Coronary artery (tissue), 2 donors: ENCODE measurements around the gene CDSN.
A peak's percentile ranks its signal among the peaks of the same experiment; 100 is the strongest.

Experiments used
- DNase-seq: peaks from one replicate; pipeline ENCODE4 v3.0.0-alpha.2; 2017; ENCODE audit warnings: low spot score
- H3K27ac ChIP-seq, 2 donors: fragments of 200-600 bp; sonication (generic); one replicate each; pipeline ENCODE4 v1.5.1; 2016 to 2019
- H3K4me3 ChIP-seq: fragments of 200-600 bp; sonication (generic); 2 replicates; pipeline ENCODE4 v1.5.1; 2016; ENCODE audit warnings: mild to moderate bottlenecking, moderate library complexity
- TF ChIP-seq, protein P1 (sequence below): fragments of 200-600 bp; sonication (generic); IDR thresholded peaks from one replicate; pipeline ENCODE4 v1.5.1; 2019; ENCODE audit warnings: antibody characterized with exemption

CDSN gene

DNA sequence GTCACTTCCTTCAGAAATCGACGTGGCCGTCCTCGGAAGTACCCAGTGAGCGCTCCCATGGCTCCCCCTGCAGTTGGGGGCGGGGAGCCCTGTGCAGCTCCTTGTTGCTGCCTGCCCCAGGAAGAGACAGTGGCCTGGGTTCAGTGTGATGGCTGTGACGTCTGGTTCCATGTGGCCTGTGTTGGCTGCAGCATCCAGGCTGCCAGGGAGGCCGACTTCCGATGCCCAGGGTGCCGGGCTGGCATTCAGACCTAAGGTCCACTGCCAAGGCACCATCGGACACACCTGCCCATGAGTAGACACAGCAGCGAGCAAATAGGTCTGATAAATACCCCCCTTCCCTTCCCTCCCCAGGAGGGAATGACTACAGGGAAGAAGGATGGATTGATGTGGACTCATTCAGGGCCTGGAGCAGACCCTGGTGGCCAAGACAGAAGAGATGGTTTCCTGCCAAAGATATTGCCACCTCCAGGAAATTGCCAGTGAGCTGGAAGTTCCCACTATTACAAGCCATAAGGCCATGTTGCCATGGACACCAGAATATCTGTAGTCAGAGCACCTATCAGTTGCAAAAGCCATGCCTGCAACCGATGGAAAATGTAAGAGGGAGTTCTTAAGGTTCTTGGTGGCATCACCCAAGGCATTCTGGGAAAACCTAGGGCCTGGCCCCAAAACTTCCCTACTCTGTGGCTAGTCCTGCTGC is 42.4 kb upstream of the CDSN start:
- Histone ChIP-seq H3K4me3 (no peak overlapping the region), H3K27ac (no peak overlapping the region)
- TF ChIP-seq, protein P1, sequence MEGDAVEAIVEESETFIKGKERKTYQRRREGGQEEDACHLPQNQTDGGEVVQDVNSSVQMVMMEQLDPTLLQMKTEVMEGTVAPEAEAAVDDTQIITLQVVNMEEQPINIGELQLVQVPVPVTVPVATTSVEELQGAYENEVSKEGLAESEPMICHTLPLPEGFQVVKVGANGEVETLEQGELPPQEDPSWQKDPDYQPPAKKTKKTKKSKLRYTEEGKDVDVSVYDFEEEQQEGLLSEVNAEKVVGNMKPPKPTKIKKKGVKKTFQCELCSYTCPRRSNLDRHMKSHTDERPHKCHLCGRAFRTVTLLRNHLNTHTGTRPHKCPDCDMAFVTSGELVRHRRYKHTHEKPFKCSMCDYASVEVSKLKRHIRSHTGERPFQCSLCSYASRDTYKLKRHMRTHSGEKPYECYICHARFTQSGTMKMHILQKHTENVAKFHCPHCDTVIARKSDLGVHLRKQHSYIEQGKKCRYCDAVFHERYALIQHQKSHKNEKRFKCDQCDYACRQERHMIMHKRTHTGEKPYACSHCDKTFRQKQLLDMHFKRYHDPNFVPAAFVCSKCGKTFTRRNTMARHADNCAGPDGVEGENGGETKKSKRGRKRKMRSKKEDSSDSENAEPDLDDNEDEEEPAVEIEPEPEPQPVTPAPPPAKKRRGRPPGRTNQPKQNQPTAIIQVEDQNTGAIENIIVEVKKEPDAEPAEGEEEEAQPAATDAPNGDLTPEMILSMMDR, result no peak
- DNase-seq, result no peak

DNA sequence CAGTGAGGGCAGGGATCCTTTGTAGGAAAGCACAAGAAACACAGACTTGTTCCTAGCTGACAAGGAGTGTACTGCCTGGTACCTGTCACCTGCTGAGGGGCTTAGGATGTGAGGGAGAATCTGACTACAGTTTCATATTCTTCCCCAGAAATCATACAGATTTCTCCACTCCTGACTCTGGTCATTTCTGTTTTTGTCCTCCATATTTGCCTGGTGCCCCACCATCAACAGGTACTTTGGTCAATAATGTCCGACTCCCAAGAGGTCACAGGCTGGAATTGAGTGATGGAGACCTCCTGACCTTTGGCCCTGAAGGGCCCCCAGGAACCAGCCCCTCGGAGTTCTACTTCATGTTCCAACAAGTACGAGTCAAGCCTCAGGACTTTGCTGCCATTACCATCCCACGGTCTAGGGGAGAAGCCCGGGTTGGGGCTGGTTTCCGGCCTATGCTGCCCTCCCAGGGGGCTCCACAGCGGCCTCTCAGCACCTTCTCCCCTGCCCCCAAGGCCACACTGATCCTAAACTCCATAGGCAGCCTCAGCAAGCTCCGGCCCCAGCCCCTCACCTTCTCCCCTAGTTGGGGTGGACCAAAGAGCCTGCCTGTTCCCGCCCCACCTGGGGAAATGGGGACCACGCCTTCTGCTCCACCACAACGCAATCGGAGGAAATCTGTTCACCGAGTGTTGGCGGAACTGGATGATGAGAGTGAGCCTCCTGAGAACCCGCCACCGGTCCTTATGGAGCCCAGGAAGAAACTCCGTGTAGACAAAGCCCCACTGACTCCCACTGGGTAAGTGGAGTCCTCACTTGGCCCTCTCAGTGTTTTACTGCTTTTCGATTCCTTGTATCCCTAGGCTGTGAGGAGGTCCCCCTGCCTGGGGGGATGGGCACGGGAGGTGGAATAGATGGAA is 41.2 kb upstream of the CDSN start:
- TF ChIP-seq, protein P1, result no peak
- DNase-seq, result no peak
- H3K4me3 ChIP-seq, result no peak overlapping the region
- H3K27ac ChIP-seq, result no peak overlapping the region

DNA sequence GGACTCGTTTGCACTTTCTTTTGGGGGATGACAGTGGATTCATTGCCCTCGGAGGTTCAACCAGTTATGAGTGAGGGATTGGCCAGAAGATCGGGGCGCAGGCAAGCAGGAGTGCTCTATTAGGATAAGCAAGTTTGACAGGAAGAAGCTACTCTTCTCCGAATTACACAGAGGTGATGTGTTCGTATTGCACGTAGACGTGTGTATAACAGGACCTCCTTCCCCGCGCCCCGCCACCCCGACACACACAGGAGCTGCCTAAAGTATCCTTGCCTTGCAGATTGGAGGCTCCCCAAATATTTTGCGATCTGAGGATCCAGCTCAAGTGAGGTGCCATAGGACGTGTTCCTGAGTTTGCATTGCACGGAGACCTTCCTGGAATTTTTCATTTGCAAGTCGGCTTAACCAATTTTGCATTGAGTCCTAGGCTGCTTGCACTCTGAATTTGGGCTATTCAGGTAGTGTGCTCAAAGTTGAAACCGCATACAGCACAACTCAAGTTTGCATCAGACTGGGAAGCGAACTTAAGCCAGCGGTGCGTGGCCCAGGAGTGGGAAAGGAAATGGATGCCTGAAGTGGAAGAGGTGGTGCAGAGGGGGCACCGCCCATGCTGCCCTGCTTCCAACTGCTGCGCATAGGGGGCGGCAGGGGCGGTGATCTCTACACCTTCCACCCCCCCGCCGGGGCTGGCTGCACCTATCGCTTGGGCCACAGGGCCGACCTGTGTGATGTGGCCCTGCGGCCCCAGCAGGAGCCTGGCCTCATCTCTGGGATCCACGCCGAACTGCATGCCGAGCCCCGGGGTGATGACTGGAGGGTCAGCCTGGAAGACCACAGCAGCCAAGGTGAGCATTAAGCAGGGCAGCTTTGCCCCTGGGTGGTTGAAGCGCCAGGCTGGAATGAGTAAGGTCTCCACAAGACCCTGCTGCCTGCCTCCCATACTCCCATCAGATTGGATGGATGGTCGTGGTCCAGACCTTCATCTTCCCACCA is 38.9 kb upstream of the CDSN start:
- peak overlapping the region in 1 of 2 donors; percentile 72 for H3K27ac ChIP-seq
- no peak for DNase-seq

DNA sequence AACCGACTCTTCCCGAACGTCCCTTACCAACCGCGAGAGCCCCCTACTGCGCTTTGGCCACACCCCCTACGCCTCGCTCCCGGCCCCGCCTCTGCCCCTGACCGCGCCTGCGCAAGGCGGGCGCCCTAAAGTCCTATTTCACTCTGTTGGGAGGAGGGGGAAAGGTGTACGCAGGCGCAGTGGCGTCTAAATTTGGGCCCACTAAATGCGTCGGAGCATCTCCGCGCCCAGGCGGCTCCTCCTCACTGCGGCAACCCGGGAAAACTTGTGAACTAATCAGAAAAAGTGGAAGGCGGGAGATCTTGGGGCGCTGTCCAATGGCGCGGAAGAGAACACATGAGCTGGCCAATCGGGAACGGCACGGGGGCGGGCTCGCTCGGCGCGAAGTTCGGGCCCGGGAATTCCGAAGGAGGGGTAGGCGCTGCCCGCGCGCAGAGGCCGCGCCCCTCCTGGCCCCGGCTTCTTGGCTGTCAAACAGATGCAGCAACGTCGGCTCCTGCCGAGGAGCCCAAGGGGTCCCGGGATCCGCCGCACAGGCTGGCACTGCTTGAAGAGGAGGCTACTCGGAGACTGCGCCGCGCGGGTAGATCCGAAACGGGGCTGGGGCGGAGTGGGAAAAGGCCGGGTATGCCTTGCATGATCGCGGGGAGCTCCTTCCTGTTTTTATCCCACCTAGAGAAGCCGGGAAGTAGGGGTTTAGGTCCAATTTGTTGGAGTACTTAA is 38.1 kb upstream of the CDSN start, which contains the start of gene TCF19:
TCF19 (plus strand) TSS at position 450 of the 723 bp plus-strand sequence. CDS start 881 bp downstream, outside the sequence.
- H3K4me3 ChIP-seq, result peak within 1 kb of the TSS; percentile 82

More for the DNA sequence above, 38.9 kb upstream of the CDSN start:
- H3K4me3 ChIP-seq, result peak overlapping the region; percentile 82
- TF ChIP-seq, protein P1, result no peak

DNA sequence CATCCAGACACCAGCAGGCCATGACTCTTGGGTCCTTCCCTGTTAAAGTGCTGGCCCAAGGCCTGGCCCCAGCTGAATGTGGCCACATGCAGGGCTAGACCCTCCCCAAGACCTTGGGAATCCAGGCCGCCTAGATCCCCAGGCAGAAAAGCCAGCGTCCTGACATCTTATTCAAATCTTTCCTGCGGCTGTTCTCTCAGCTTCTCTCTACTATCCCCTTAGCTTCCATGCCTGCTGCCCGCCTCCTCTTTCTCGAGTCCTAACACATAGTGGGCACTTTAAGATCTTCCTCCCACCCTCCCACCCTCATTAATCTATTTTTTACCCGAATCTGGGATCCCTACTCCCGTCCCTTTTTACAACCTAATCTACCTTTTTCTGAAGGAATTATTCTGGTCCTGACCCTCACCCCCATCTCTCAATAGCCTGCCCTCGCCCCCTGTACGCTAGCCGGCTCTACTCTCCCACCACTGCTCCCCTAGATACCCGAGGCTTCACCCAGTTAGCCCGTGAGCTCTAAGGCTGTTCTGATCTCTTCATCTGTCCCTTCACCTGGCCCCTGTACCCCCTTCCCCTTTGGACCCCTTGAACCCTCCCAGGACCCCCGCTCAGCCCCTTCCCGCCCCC is 37.4 kb upstream of the CDSN start, which contains the start of gene CCHCR1:
CCHCR1 (minus strand) TSS at position 290 of the 627 bp plus-strand sequence; CDS start at position 88, 202 bp downstream.
- TF ChIP-seq, protein P1, result no peak
- Histone ChIP-seq H3K4me3 (peak within 1 kb of the TSS; percentile 82), H3K27ac (peak within 1 kb of the TSS; percentile 63 to 88)
- DNase-seq, result no peak

More for the DNA sequence above, 38.1 kb upstream of the CDSN start, which contains the start of gene TCF19:
- peak; percentile 99 for DNase-seq
- TF ChIP-seq, protein P1, result no peak
- peak within 1 kb of the TSS; percentile 63 to 88 for H3K27ac ChIP-seq
